Stimulated activated CD4-positive, alpha-beta T cell treated with anti-CD3 and anti-CD28 coated beads, Interleukin-4, amount 100 ng/mL, for 24 hours (primary cell): ENCODE data around the gene ARID2.
A peak's percentile ranks its signal among the peaks of the same experiment; 100 is the strongest.

Experiments
- DNase-seq: peaks from one replicate; pipeline ENCODE4 v3.0.0-alpha.2; 2020

ARID2 gene

GRCh38 chr12:45725631-45726602 lies 3.6 kb upstream of the ARID2 start:
- DNase-seq, result peak; percentile 34

- DNase-seq, result peak; percentile 34
Observed at GRCh38 chr12:45726603-45727300, 2.8 kb upstream of the ARID2 start.

GRCh38 chr12:45727301-45727979 lies 2.1 kb upstream of the ARID2 start:
- peak; percentile 90 for DNase-seq

- peak; percentile 26 for DNase-seq
Observed at GRCh38 chr12:45727980-45728629, 1.4 kb upstream of the ARID2 start.

- DNase-seq, result peak; percentile 95
Observed at GRCh38 chr12:45728630-45729232, 775 bp upstream of the ARID2 start.

GRCh38 chr12:45730084-45730347 lies 510 bp downstream of the ARID2 start:
- DNase-seq, result peak; percentile 53

GRCh38 chr12:45730348-45731189 lies 1.1 kb downstream of the ARID2 start:
- peak; percentile 62 for DNase-seq

GRCh38 chr12:45731190-45731775 lies 1.8 kb downstream of the ARID2 start:
- DNase-seq, result no peak

- DNase-seq, result no peak
Observed at GRCh38 chr12:45732250-45732649, 2.7 kb downstream of the ARID2 start.

- DNase-seq, result no peak
Observed at GRCh38 chr12:45732936-45733335, 3.4 kb downstream of the ARID2 start.

GRCh38 chr12:45737638-45738037 lies 8.1 kb downstream of the ARID2 start:
- DNase-seq, result no peak

GRCh38 chr12:45742590-45742989 lies 13.1 kb downstream of the ARID2 start:
- no peak for DNase-seq

- DNase-seq, result no peak
Observed at GRCh38 chr12:45743247-45743646, 13.7 kb downstream of the ARID2 start.

GRCh38 chr12:45745861-45746277 lies 16.4 kb downstream of the ARID2 start:
- DNase-seq, result no peak

- DNase-seq, result no peak
Observed at GRCh38 chr12:45756666-45757065, 27.2 kb downstream of the ARID2 start.

- DNase-seq, result no peak
Observed at GRCh38 chr12:45757172-45757571, 27.7 kb downstream of the ARID2 start.

GRCh38 chr12:45760333-45760732 lies 30.8 kb downstream of the ARID2 start:
- DNase-seq, result no peak

- DNase-seq, result no peak
Observed at GRCh38 chr12:45762185-45763110, 32.9 kb downstream of the ARID2 start.

- no peak for DNase-seq
Observed at GRCh38 chr12:45763381-45763780, 33.9 kb downstream of the ARID2 start.

GRCh38 chr12:45768194-45768593 lies 38.7 kb downstream of the ARID2 start:
- DNase-seq, result no peak
